Measurements from ENCODE around the gene TBCEL. TPM values are rescaled to one million over a fixed set of nuclear protein-coding genes. Genes with fewer than 3 reads are reported as not detected.

TBCEL gene
- total RNA-seq, 1 donor from 2014 or later: 17.9 TPM

GRCh38 chr11:121040614-121041002 lies 16.7 kb downstream of the TBCEL start:
- ChIA-PET POLR2A (no interaction called here), CTCF (no interaction called here)
- ATAC-seq (ENCODE audit: low read depth) (no peak), DNase-seq (no peak)
- Mint-ChIP-seq H3K27me3 (no peaks in the 10 kb centered on the region), H3K36me3 (ENCODE audit: low read depth) (peaks cover 2% of the 10 kb centered on the region), H3K4me3 (no peak overlapping the region), H3K27ac (no peak overlapping the region), H3K4me1 (no peaks in the 10 kb centered on the region), H3K9me3 (no peaks in the 10 kb centered on the region)
- intact Hi-C loops (cut with micrococcal nuclease): no loop called here
- TF ChIP-seq, protein P1, sequence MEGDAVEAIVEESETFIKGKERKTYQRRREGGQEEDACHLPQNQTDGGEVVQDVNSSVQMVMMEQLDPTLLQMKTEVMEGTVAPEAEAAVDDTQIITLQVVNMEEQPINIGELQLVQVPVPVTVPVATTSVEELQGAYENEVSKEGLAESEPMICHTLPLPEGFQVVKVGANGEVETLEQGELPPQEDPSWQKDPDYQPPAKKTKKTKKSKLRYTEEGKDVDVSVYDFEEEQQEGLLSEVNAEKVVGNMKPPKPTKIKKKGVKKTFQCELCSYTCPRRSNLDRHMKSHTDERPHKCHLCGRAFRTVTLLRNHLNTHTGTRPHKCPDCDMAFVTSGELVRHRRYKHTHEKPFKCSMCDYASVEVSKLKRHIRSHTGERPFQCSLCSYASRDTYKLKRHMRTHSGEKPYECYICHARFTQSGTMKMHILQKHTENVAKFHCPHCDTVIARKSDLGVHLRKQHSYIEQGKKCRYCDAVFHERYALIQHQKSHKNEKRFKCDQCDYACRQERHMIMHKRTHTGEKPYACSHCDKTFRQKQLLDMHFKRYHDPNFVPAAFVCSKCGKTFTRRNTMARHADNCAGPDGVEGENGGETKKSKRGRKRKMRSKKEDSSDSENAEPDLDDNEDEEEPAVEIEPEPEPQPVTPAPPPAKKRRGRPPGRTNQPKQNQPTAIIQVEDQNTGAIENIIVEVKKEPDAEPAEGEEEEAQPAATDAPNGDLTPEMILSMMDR (IDR thresholded peaks at IDR 0.05): no peak

GRCh38 chr11:121041072-121041471 lies 17.2 kb downstream of the TBCEL start:
- peaks cover 5% of the 10 kb centered on the region for H3K36me3 Mint-ChIP-seq (ENCODE audit: low read depth)
- no peak overlapping the region for H3K4me3 Mint-ChIP-seq

DNA sequence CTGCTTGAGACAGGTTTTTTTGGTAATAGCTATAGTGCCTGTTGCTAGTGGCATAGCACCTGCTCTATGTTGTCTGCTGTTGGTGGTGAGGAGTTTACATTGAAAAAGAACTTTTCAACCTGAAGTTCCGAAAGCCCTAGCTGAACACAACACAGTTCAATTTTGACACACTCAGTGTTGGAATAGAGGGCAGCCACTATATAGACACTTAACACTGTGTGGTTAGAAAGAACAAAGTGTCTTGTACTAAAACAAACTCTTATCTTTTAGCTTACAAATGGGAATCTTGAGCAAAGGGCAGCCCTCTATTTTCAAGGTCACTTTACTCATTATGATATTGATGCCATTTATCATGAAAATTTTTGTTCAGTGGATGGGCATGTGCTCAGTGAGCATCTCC lies 18.4 kb downstream of the TBCEL start:
- ChIA-PET CTCF (no interaction called here), POLR2A (no interaction called here)
- TF ChIP-seq, protein P1 (IDR thresholded peaks at IDR 0.05): no peak
- H3K4me1 Mint-ChIP-seq: no peaks in the 10 kb centered on the region
- no peak overlapping the region for H3K27ac Mint-ChIP-seq
- intact Hi-C loops (cut with micrococcal nuclease): no loop called here
- H3K36me3 Mint-ChIP-seq (ENCODE audit: low read depth): peaks cover 17% of the 10 kb centered on the region
- DNase-seq (no peak), ATAC-seq (ENCODE audit: low read depth) (no peak)
- H3K4me3 Mint-ChIP-seq: no peak overlapping the region
- no peaks in the 10 kb centered on the region for H3K9me3 Mint-ChIP-seq
- no peaks in the 10 kb centered on the region for H3K27me3 Mint-ChIP-seq

More at GRCh38 chr11:121041072-121041471, 17.2 kb downstream of the TBCEL start:
- Mint-ChIP-seq H3K9me3 (no peaks in the 10 kb centered on the region), H3K27ac (no peak overlapping the region), H3K27me3 (no peaks in the 10 kb centered on the region), H3K4me1 (no peaks in the 10 kb centered on the region)
- TF ChIP-seq, protein P1 (IDR thresholded peaks at IDR 0.05): no peak
- POLR2A ChIA-PET: no interaction called here
- ATAC-seq (ENCODE audit: low read depth): no peak
- no peak for DNase-seq
- CTCF ChIA-PET: no interaction called here
- intact Hi-C loops (cut with micrococcal nuclease): no loop called here

DNA sequence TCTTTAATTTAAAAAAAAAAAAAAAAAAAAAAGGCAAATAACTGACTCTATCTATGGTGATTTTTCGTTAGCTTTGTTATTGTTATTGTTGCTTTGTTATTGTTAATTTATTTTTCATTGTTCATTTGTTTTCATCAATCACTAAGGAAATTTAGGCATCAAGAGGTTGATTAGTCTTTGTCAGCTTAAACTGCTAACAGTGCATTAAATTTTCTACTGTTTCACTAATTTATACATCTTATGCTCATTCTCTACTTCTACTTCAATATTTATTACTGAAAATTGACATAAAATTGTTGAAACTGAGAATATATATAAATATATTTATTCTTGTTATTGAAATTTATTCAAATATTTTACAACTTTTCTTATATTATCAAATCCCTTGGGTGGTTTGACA lies 24.0 kb downstream of the TBCEL start:
- H3K4me1 Mint-ChIP-seq: no peaks in the 10 kb centered on the region
- ATAC-seq (ENCODE audit: low read depth) (no peak), DNase-seq (no peak)
- no peak overlapping the region for H3K27ac Mint-ChIP-seq
- ChIA-PET CTCF (interaction anchor here (1.3 kb wide), 1 partner anchor 9 kb away, joined by 3 read pairs; no protein-coding TSS in a partner anchor), POLR2A (no interaction called here)
- H3K27me3 Mint-ChIP-seq: no peaks in the 10 kb centered on the region
- intact Hi-C loops (cut with micrococcal nuclease): no loop called here
- TF ChIP-seq, protein P1 (IDR thresholded peaks at IDR 0.05): no peak
- no peaks in the 10 kb centered on the region for H3K9me3 Mint-ChIP-seq
- no peak overlapping the region for H3K4me3 Mint-ChIP-seq
- peaks cover 49% of the 10 kb centered on the region for H3K36me3 Mint-ChIP-seq (ENCODE audit: low read depth)

- POLR2A ChIA-PET: no interaction called here
- Mint-ChIP-seq H3K9me3 (no peaks in the 10 kb centered on the region), H3K27me3 (no peaks in the 10 kb centered on the region), H3K36me3 (ENCODE audit: low read depth) (peaks cover 56% of the 10 kb centered on the region), H3K4me1 (no peaks in the 10 kb centered on the region), H3K27ac (no peak overlapping the region), H3K4me3 (no peak overlapping the region)
- CTCF ChIA-PET: interaction anchor here (1.3 kb wide), 1 partner anchor 8 kb away, joined by 3 read pairs; no protein-coding TSS in a partner anchor
- ATAC-seq (ENCODE audit: low read depth) (no peak), DNase-seq (no peak)
- intact Hi-C loops (cut with micrococcal nuclease): no loop called here
- TF ChIP-seq, protein P1 (IDR thresholded peaks at IDR 0.05): no peak
These were observed 24.7 kb downstream of the TBCEL start for GRCh38 chr11:121048464-121049233.
